Measurements from ENCODE around the gene FAM210B. TPM values are rescaled to one million over a fixed set of nuclear protein-coding genes. Genes with fewer than 3 reads are reported as not detected.

Gene FAM210B
- total and polyA plus RNA-seq, 10 of the 15 experiments (the other 5 are each of a cell fraction or from before 2014, with no cell fraction given): 0.13 to 1.4 (median 0.68) TPM

GRCh38 chr20:56382696-56383095, 23.9 kb downstream of the FAM210B start:
- Histone ChIP-seq H3K4me2 (ENCODE audit: control insufficient read depth, insufficient read depth) (no peak overlapping the region), H3K79me2 (ENCODE audit: control insufficient read depth, insufficient read depth, low read length) (peaks cover 9% of the 10 kb centered on the region), H3K36me3 (ENCODE audit: control insufficient read depth in 2 of 2, insufficient read depth in 2 of 2, low read length in 1 of 2) (peaks cover 10 to 38% of the 10 kb centered on the region in 2 experiments), H4K20me1 (ENCODE audit: control insufficient read depth, insufficient read depth) (peaks cover 3% of the 10 kb centered on the region), H3K9me3 (replicated peaks; ENCODE audit: control insufficient read depth, insufficient read depth, low read length) (no peaks in the 10 kb centered on the region), H3K27me3 (replicated peaks in 1 of 2; ENCODE audit: control insufficient read depth in 2 of 2, insufficient read depth in 2 of 2, low read length in 1 of 2) (no peaks in the 10 kb centered on the region), H3K27ac (ENCODE audit: control insufficient read depth, insufficient read depth) (no peak overlapping the region), H3K4me1 (ENCODE audit: control insufficient read depth, insufficient read depth, low read length) (no peaks in the 10 kb centered on the region), H3K9ac (ENCODE audit: control insufficient read depth, insufficient read depth, low read length) (no peak overlapping the region), H3K4me3 (no peak overlapping the region), H2AFZ (ENCODE audit: control insufficient read depth, low read depth, low read length) (no peak overlapping the region)
- DNase-seq (ENCODE audit: low read depth, low spot score): no peak
- BruUV-seq (replicated peaks): no TSS peak
- intact Hi-C loops (cut with micrococcal nuclease; ENCODE audit: unreplicated experiment): no loop called here
- CTCF ChIA-PET: interaction anchor here (0.9 to 2.2 kb wide), 3 partner anchors 9 to 1930 kb away, joined by 3 to 8 read pairs (median 4); partner anchors contain the start of genes AURKA and CSTF1
- POLR2A ChIA-PET: interaction anchor here (1.2 kb wide), 1 partner anchor 9 kb away, joined by 4 read pairs; the partner anchor contains the start of genes AURKA and CSTF1
- 96% methylated on average over 4 of the region's 4 CpGs for WGBS (ENCODE audit: insufficient coverage, insufficient replicate concordance, low lambda C conversion rate, missing lambda C conversion rate)
- RAD21 ChIA-PET (ENCODE audit: unreplicated experiment): interaction anchor here (0.7 to 1.4 kb wide), 2 partner anchors 24 to 27 kb away, joined by 3 read pairs; partner anchors contain the start of gene FAM210B
- FAIRE-seq: peak; percentile 62
- ATAC-seq: no peak
- SMC1A ChIA-PET (ENCODE audit: uncharacterized antibody, unreplicated experiment): interaction anchor here (3.4 kb wide), 1 partner anchor 9 kb away, joined by 10 read pairs; no protein-coding TSS in a partner anchor
- in situ Hi-C loops (cut with MboI): no loop called here
- TF ChIP-seq ZNF622 (IDR thresholded peaks at IDR 0.05) (no peak), MAX (IDR thresholded peaks at IDR 0.05; ENCODE audit: low read depth, low read length) (no peak), TBL1XR1 (IDR thresholded peaks at IDR 0.05; ENCODE audit: low read depth, low read length) (no peak), ATF7 (IDR thresholded peaks at IDR 0.05; ENCODE audit: low read depth) (no peak), NKRF (conservative IDR thresholded peaks at IDR 0.05) (no peak), SREBF1 (IDR thresholded peaks at IDR 0.05; ENCODE audit: low read length) (no peak), PML (IDR thresholded peaks at IDR 0.05; ENCODE audit: low read length) (no peak), FOXK2 (IDR thresholded peaks at IDR 0.05) (no peak), CTCF (IDR thresholded peaks at IDR 0.05 in 2 of 3, conservative IDR thresholded peaks at IDR 0.05 in 1 of 3; ENCODE audit: control insufficient read depth in 2 of 3, extremely low read depth in 1 of 3, insufficient read depth in 1 of 3, low read depth in 3 of 3, low read length in 3 of 3) (no peak), EZH2 (IDR thresholded peaks at IDR 0.05; ENCODE audit: borderline replicate concordance, control insufficient read depth, low read depth, low read length) (no peak), JUNB (IDR thresholded peaks at IDR 0.05) (no peak), ZBTB11 (CRISPR knock-in tag; IDR thresholded peaks at IDR 0.05) (no peak), NRF1 (conservative IDR thresholded peaks at IDR 0.05; ENCODE audit: low read depth, low read length) (no peak), RB1 (IDR thresholded peaks at IDR 0.05; ENCODE audit: borderline replicate concordance) (no peak)
